Stimulated activated CD8-positive, alpha-beta memory T cell treated with anti-CD3 and anti-CD28 coated beads, Interleukin-4, amount 100 ng/mL, for 24 hours (primary cell): ENCODE measurements around the gene COQ10B.
"Not testable (repeated sequence)": the region's sequence is repeated elsewhere in the genome, so short reads cannot be mapped to it uniquely, and the experiment has no call there.

ENCODE experiments used
- DNase-seq: peaks from one replicate; pipeline ENCODE4 v3.0.0-alpha.2; 2020; ENCODE audit warnings: low read depth

COQ10B gene

GRCh38 chr2:197450935-197451358 lies 2.4 kb upstream of the COQ10B start:
- DNase-seq = not testable (repeated sequence)

GRCh38 chr2:197452754-197453122 lies 614 bp upstream of the COQ10B start:
- no peak for DNase-seq

- no peak for DNase-seq
Measured at GRCh38 chr2:197453914-197454398, 604 bp downstream of the COQ10B start.

GRCh38 chr2:197454923-197455322 lies 1.6 kb downstream of the COQ10B start:
- no peak for DNase-seq

- DNase-seq = no peak
Measured at GRCh38 chr2:197455428-197455827, 2.1 kb downstream of the COQ10B start.

GRCh38 chr2:197460649-197461048 lies 7.3 kb downstream of the COQ10B start:
- DNase-seq = no peak

- no peak for DNase-seq
Measured at GRCh38 chr2:197461057-197461456, 7.7 kb downstream of the COQ10B start.

- no peak for DNase-seq
Measured at GRCh38 chr2:197464175-197464574, 10.8 kb downstream of the COQ10B start.

GRCh38 chr2:197472166-197472565 lies 18.8 kb downstream of the COQ10B start:
- DNase-seq = no peak

- DNase-seq = no peak
Measured at GRCh38 chr2:197477797-197478196, 24.4 kb downstream of the COQ10B start.

- no peak for DNase-seq
Measured at GRCh38 chr2:197480165-197481036, 27.0 kb downstream of the COQ10B start.

GRCh38 chr2:197484248-197484647 lies 30.9 kb downstream of the COQ10B start:
- not testable (repeated sequence) for DNase-seq

GRCh38 chr2:197486175-197486574 lies 32.8 kb downstream of the COQ10B start:
- no peak for DNase-seq

GRCh38 chr2:197487385-197487784 lies 34.0 kb downstream of the COQ10B start:
- no peak for DNase-seq

GRCh38 chr2:197495433-197496134 lies 42.2 kb downstream of the COQ10B start:
- DNase-seq = no peak

GRCh38 chr2:197496695-197497094 lies 43.3 kb downstream of the COQ10B start:
- no peak for DNase-seq

GRCh38 chr2:197497326-197497725 lies 44.0 kb downstream of the COQ10B start:
- no peak for DNase-seq

GRCh38 chr2:197498235-197498936 lies 45.0 kb downstream of the COQ10B start:
- no peak for DNase-seq

- peak; percentile 44 for DNase-seq
Measured at GRCh38 chr2:197498937-197499593, 45.7 kb downstream of the COQ10B start.

GRCh38 chr2:197499594-197500502 lies 46.5 kb downstream of the COQ10B start, which contains the start of the genes HSPD1 and HSPE1:
Gene HSPD1 (minus strand): TSS chr2:197499840. CDS start chr2:197498848, 992 bp downstream.
Gene HSPE1 (plus strand): TSS chr2:197500379. CDS start chr2:197500437, 58 bp downstream.
- DNase-seq = peak; percentile 98
